ENCODE measurements around the gene PPP1R12B.
"Not testable (repeated sequence)": the region's sequence is repeated elsewhere in the genome, so short reads cannot be mapped to it uniquely, and the experiment has no call there.

Gene PPP1R12B

GRCh38 chr1:202587859-202588485 is 239.5 kb downstream of the PPP1R12B start:
- DNase-seq: no peak

- no peak for DNase-seq
Observed at GRCh38 chr1:202588503-202589189, 240.1 kb downstream of the PPP1R12B start.

- DNase-seq: peak; percentile 94
Observed at GRCh38 chr1:202589190-202589930, 240.9 kb downstream of the PPP1R12B start.

- no peak for DNase-seq
Observed at GRCh38 chr1:202590126-202590525, 241.6 kb downstream of the PPP1R12B start.

GRCh38 chr1:202590975-202591411 is 242.5 kb downstream of the PPP1R12B start:
- no peak for DNase-seq

GRCh38 chr1:202591515-202591914 is 243.0 kb downstream of the PPP1R12B start:
- no peak for DNase-seq

GRCh38 chr1:202592146-202592545 is 243.6 kb downstream of the PPP1R12B start:
- DNase-seq: no peak

- no peak for DNase-seq
Observed at GRCh38 chr1:202593845-202594244, 245.3 kb downstream of the PPP1R12B start.

- no peak for DNase-seq
Observed at GRCh38 chr1:202596638-202597037, 248.1 kb downstream of the PPP1R12B start.

GRCh38 chr1:202597090-202597761 is 248.7 kb downstream of the PPP1R12B start:
- DNase-seq: no peak

GRCh38 chr1:202599669-202600431 is 251.4 kb downstream of the PPP1R12B start:
- DNase-seq: peak; percentile 77

- DNase-seq: no peak
Observed at GRCh38 chr1:202600432-202601041, 252.0 kb downstream of the PPP1R12B start.

- DNase-seq: no peak
Observed at GRCh38 chr1:202603435-202603834, 254.9 kb downstream of the PPP1R12B start.

- DNase-seq: no peak
Observed at GRCh38 chr1:202605515-202605914, 257.0 kb downstream of the PPP1R12B start.

- DNase-seq: not testable (repeated sequence)
Observed at GRCh38 chr1:202612036-202612435, 263.5 kb downstream of the PPP1R12B start.

- DNase-seq: no peak
Observed at GRCh38 chr1:202613571-202613970, 265.1 kb downstream of the PPP1R12B start.

- DNase-seq: not testable (repeated sequence)
Observed at GRCh38 chr1:202614363-202615207, 266.1 kb downstream of the PPP1R12B start.

- not testable (repeated sequence) for DNase-seq
Observed at GRCh38 chr1:202615208-202615500, 266.7 kb downstream of the PPP1R12B start.

- peak; percentile 64 for DNase-seq
Observed at GRCh38 chr1:202615501-202616354, 267.2 kb downstream of the PPP1R12B start.

GRCh38 chr1:202616355-202616915 is 267.9 kb downstream of the PPP1R12B start:
- DNase-seq: no peak
